SK-N-SH treated with all-trans-retinoic acid at 6 μM for 48 hours (cell line): Measurements from ENCODE around the gene SKA2.

ENCODE experiments used
- GLIS3 ChIP-seq: fragments of 250-450 bp; sonication (Bioruptor Pico); IDR thresholded peaks from 2 replicates; pipeline ENCODE4 v1.5.0; 2020; ENCODE audit warnings: mild to moderate bottlenecking, moderate library complexity
- TF ChIP-seq, protein P1 (sequence below): fragments of 250-450 bp; sonication (Bioruptor Pico); IDR thresholded peaks from 2 replicates; pipeline ENCODE4 v1.8.0; 2020; ENCODE audit warnings: mild to moderate bottlenecking, moderate library complexity, borderline replicate concordance

DNA sequence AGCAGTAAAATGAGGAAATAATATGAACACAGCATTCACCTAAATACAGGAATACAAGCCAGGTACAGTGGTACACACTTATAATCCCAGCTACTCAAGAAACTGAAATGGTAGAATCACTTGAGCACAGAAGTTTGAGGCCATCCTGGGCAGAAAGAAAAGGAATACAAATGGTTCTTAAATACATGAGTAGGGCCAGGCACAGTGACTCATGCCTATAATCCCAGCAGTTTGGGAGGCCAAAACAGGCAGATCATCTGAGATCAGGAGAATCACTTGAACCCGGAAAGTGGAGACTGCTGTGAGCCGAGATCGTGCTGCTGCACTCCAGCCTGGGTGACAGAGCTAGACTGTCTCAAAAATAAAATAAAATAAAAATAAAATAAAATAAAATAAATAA lies 31.9 kb upstream of the SKA2 start:
- TF ChIP-seq, protein P1, sequence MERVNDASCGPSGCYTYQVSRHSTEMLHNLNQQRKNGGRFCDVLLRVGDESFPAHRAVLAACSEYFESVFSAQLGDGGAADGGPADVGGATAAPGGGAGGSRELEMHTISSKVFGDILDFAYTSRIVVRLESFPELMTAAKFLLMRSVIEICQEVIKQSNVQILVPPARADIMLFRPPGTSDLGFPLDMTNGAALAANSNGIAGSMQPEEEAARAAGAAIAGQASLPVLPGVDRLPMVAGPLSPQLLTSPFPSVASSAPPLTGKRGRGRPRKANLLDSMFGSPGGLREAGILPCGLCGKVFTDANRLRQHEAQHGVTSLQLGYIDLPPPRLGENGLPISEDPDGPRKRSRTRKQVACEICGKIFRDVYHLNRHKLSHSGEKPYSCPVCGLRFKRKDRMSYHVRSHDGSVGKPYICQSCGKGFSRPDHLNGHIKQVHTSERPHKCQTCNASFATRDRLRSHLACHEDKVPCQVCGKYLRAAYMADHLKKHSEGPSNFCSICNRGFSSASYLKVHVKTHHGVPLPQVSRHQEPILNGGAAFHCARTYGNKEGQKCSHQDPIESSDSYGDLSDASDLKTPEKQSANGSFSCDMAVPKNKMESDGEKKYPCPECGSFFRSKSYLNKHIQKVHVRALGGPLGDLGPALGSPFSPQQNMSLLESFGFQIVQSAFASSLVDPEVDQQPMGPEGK = no peak
- no peak for TF ChIP-seq GLIS3 (CRISPR knock-in tag)
